Measurements from ENCODE around the gene ERP27. TPM values are rescaled to one million over a fixed set of nuclear protein-coding genes. Genes with fewer than 3 reads are reported as not detected.

ERP27 gene
- total RNA-seq, 2 donors from 2014 or later = 2.4 TPM; not detected in 1

- DNase-seq (ENCODE audit: low spot score) (no peak), ATAC-seq (ENCODE audit: insufficient number of reproducible peaks, low FRiP score, low read depth) (no peak)
- Histone ChIP-seq H3K9me3 (no peaks in the 10 kb centered on the region), H3K27me3 (replicated peaks; ENCODE audit: insufficient read depth) (no peaks in the 10 kb centered on the region), H3K27ac (no peak overlapping the region), H3K36me3 (no peaks in the 10 kb centered on the region), H3K4me3 (no peak overlapping the region), H3K4me1 (ENCODE audit: control insufficient read depth in 1 of 2, low read depth in 2 of 2) (peaks cover 11 to 26% of the 10 kb centered on the region in 2 donors)
- no peak for TF ChIP-seq CTCF (IDR thresholded peaks at IDR 0.05)
Measured at GRCh38 chr12:14934511-14934910, 3.8 kb downstream of the ERP27 start.

- no peak overlapping the region for H3K27ac ChIP-seq
- H3K9me3 ChIP-seq = no peaks in the 10 kb centered on the region
- ATAC-seq (ENCODE audit: insufficient number of reproducible peaks, low FRiP score, low read depth) (no peak), DNase-seq (ENCODE audit: low spot score) (no peak)
- no peaks in the 10 kb centered on the region for H3K36me3 ChIP-seq
- TF ChIP-seq CTCF (IDR thresholded peaks at IDR 0.05) = no peak
- H3K27me3 ChIP-seq (replicated peaks; ENCODE audit: insufficient read depth) = no peaks in the 10 kb centered on the region
- no peak overlapping the region for H3K4me3 ChIP-seq
- H3K4me1 ChIP-seq (ENCODE audit: control insufficient read depth in 1 of 2, low read depth in 2 of 2) = peaks cover 16 to 46% of the 10 kb centered on the region in 2 donors
Measured at GRCh38 chr12:14931791-14932560, 6.4 kb downstream of the ERP27 start.

- TF ChIP-seq CTCF (IDR thresholded peaks at IDR 0.05) = no peak
- Histone ChIP-seq H3K36me3 (no peaks in the 10 kb centered on the region), H3K4me1 (ENCODE audit: control insufficient read depth in 1 of 2, low read depth in 2 of 2) (peaks cover 16 to 46% of the 10 kb centered on the region in 2 donors), H3K9me3 (no peaks in the 10 kb centered on the region), H3K4me3 (no peak overlapping the region), H3K27ac (peak overlapping the region in 1 of 2 donors; percentile 31), H3K27me3 (replicated peaks; ENCODE audit: insufficient read depth) (no peaks in the 10 kb centered on the region)
- no peak for ATAC-seq (ENCODE audit: insufficient number of reproducible peaks, low FRiP score, low read depth)
- DNase-seq (ENCODE audit: low spot score) = no peak
Measured at GRCh38 chr12:14931359-14931758, 7.0 kb downstream of the ERP27 start.

GRCh38 chr12:14930299-14930698, 8.0 kb downstream of the ERP27 start:
- Histone ChIP-seq H3K36me3 (no peaks in the 10 kb centered on the region), H3K4me1 (ENCODE audit: control insufficient read depth in 1 of 2, low read depth in 2 of 2) (peaks cover 16 to 42% of the 10 kb centered on the region in 2 donors), H3K4me3 (no peak overlapping the region), H3K9me3 (no peaks in the 10 kb centered on the region), H3K27me3 (replicated peaks; ENCODE audit: insufficient read depth) (no peaks in the 10 kb centered on the region), H3K27ac (peak overlapping the region; percentile 31 to 69)
- no peak for TF ChIP-seq CTCF (IDR thresholded peaks at IDR 0.05)
- ATAC-seq (ENCODE audit: insufficient number of reproducible peaks, low FRiP score, low read depth) (peak; percentile 92), DNase-seq (ENCODE audit: low spot score) (no peak)

GRCh38 chr12:14928931-14929330, 9.4 kb downstream of the ERP27 start:
- DNase-seq (ENCODE audit: low spot score) (no peak), ATAC-seq (ENCODE audit: insufficient number of reproducible peaks, low FRiP score, low read depth) (no peak)
- Histone ChIP-seq H3K27ac (peak overlapping the region; percentile 50 to 69), H3K9me3 (no peaks in the 10 kb centered on the region), H3K4me3 (peak overlapping the region; percentile 42), H3K27me3 (replicated peaks; ENCODE audit: insufficient read depth) (no peaks in the 10 kb centered on the region), H3K4me1 (ENCODE audit: control insufficient read depth in 1 of 2, low read depth in 2 of 2) (peaks cover 16 to 39% of the 10 kb centered on the region in 2 donors), H3K36me3 (no peaks in the 10 kb centered on the region)
- TF ChIP-seq CTCF (IDR thresholded peaks at IDR 0.05) = no peak
